Right lobe of liver (tissue), 6 donors: Measurements from ENCODE around the gene PPM1H. TPM values are rescaled to one million over a fixed set of nuclear protein-coding genes. Genes with fewer than 3 reads are reported as not detected.

Experiments
- ATAC-seq, 4 donors: fragments of 200-7000 bp; cut with Tn5 transposase; one replicate each; pipeline ENCODE4 v1.9.1; 2020; ENCODE audit warnings: mild to moderate bottlenecking in 4 of 4, moderate library complexity in 4 of 4
- DNase-seq, 3 donors: peaks; one replicate each; pipeline ENCODE4 v3.0.0-alpha.2; 2020
- H3K27ac ChIP-seq, 3 donors: fragments of 200-600 bp; one replicate each; pipeline ENCODE4 v1.8.0; 2022
- H3K27me3 ChIP-seq, 2 donors: fragments of 200-600 bp; one replicate each; pipeline ENCODE4 v1.8.0; 2022
- H3K36me3 ChIP-seq, 4 donors: fragments of 200-600 bp; sonication (generic) in 1 of 4; one replicate each; pipeline versions ENCODE4 v1.5.1 to v1.8.0; 2017 to 2022; ENCODE audit warnings: control low read depth in 1 of 4
- H3K4me1 ChIP-seq, 4 donors: fragments of 200-600 bp; sonication (generic) in 1 of 4; one replicate each; pipeline versions ENCODE4 v1.5.1 to v1.8.0; 2017 to 2022; ENCODE audit warnings: control low read depth in 1 of 4
- H3K4me3 ChIP-seq, 3 donors: fragments of 200-600 bp; one replicate each; pipeline ENCODE4 v1.8.0; 2022
- H3K9me3 ChIP-seq, 4 donors: fragments of 200-600 bp; sonication (generic) in 1 of 4; one replicate each; pipeline versions ENCODE4 v1.5.1 to v1.8.0; 2017 to 2022; ENCODE audit warnings: control low read depth in 1 of 4
- POLR2A ChIP-seq: fragments of 450-650 bp; IDR thresholded peaks from one replicate; pipeline ENCODE4 v1.6.1; 2017; ENCODE audit warnings: antibody characterized with exemption, mild to moderate bottlenecking
- WGBS: methylation state at CpG from one replicate; pipeline ENCODE4 v1.1.6; 2018; ENCODE audit warnings: low coverage, low lambda C conversion rate; ENCODE audit not compliant: insufficient coverage; ENCODE audit errors: missing lambda C conversion rate; 5-methylcytosine and 5-hydroxymethylcytosine counted together
- intact Hi-C, 2 donors: fragments of 100-400 bp; cut with DNase I; formaldehyde crosslinking; loops; one replicate each; pipeline versions ENCODE4 v1.11.2 to v1.14.1; 2022
- total RNA-seq, 6 experiments: library from RNA; depleted of rRNA in 2 of 6; stranded (reverse); fragments of >200 nt in 2 of 6; fragmentation: NEBNext Ultra II Directional in 3 of 6; extraction: Animal tissue kit (Norgen Biotek cat#: 25700) in 3 of 6; gene quantifications; one replicate each; pipeline versions ENCODE4 v1.1.0 to v1.2.4, GENCODE V29; 2016 to 2023
- TF ChIP-seq, protein P1 (sequence below), 4 donors: fragments of 200-600 bp in 3 of 4; fragments of 450-650 bp in 1 of 4; IDR thresholded peaks; one replicate each; pipeline versions ENCODE4 v1.5.1 to v1.8.0; 2016 to 2022; ENCODE audit warnings: antibody characterized with exemption in 4 of 4, mild to moderate bottlenecking in 2 of 4
- donor health status: DM: no; HTN: yes; CAD: no.
- donor health status: DM: no; HTN: no; CAD: no.
- donor health status: DM: no; HTN: no; CAD: no.
- donor health status: DM: no; HTN: yes; CAD: no.
- donor health status: DM: no; HTN: yes; CAD: no.

Gene PPM1H
- total RNA-seq, 6 experiments from 2014 or later, result 3.8 to 9.2 (median 6.5) TPM

DNA sequence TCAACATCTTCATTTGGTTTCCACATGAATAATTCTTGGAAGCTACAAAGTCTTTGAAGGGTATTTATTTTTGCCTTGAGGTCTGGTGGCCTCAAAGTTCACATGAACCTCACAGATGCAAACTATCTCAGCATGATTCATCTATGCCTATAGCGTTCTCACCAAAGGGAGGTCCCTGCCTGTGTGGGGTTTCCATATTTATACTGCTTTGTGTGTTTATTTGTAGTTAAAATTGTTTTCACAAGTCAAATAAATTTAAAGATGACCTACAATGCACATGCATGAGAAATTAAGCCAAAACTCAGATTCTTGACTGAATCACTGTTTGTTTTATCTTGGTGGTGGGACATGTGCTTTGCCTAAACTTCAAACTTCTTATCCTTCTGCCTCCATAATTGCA lies 176.7 kb downstream of the PPM1H start:
- Histone ChIP-seq H3K4me1 (peaks cover 0 to 31% (median 0%) of the 10 kb centered on the region in 4 donors), H3K9me3 (no peaks in the 10 kb centered on the region), H3K36me3 (no peaks in the 10 kb centered on the region), H3K27ac (no peak overlapping the region), H3K4me3 (no peak overlapping the region), H3K27me3 (no peaks in the 10 kb centered on the region)
- TF ChIP-seq, protein P1, sequence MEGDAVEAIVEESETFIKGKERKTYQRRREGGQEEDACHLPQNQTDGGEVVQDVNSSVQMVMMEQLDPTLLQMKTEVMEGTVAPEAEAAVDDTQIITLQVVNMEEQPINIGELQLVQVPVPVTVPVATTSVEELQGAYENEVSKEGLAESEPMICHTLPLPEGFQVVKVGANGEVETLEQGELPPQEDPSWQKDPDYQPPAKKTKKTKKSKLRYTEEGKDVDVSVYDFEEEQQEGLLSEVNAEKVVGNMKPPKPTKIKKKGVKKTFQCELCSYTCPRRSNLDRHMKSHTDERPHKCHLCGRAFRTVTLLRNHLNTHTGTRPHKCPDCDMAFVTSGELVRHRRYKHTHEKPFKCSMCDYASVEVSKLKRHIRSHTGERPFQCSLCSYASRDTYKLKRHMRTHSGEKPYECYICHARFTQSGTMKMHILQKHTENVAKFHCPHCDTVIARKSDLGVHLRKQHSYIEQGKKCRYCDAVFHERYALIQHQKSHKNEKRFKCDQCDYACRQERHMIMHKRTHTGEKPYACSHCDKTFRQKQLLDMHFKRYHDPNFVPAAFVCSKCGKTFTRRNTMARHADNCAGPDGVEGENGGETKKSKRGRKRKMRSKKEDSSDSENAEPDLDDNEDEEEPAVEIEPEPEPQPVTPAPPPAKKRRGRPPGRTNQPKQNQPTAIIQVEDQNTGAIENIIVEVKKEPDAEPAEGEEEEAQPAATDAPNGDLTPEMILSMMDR (IDR thresholded peaks at IDR 0.05), result no peak
- no peak for TF ChIP-seq POLR2A
- DNase-seq (no peak), ATAC-seq (no peak)
- WGBS, result 73% methylated on average over 1 of the region's 1 CpG
- intact Hi-C loops, result no loop called here

DNA sequence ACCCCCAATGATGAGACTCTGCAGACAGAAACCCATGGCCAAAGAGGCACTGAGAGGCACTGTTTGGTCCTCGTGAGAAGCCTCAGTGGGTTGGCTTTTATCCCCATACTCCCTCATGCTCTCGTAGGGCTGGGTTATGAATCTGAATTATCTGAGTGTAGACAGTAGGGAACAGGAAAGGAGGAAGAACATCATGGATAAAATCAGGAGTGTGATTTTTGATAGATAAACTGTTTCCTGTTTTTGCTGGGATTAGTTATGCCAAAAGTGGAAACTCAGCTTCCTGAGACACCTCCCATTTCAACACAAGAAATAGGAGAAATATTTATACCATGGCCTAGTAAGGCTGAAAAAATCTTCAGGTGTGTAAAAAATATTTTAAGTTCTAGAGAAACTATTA lies 177.9 kb downstream of the PPM1H start:
- Histone ChIP-seq H3K27ac (no peak overlapping the region), H3K4me1 (peaks cover 0 to 22% (median 0%) of the 10 kb centered on the region in 4 donors), H3K4me3 (no peak overlapping the region), H3K27me3 (no peaks in the 10 kb centered on the region), H3K9me3 (no peaks in the 10 kb centered on the region), H3K36me3 (no peaks in the 10 kb centered on the region)
- no peak for ATAC-seq
- TF ChIP-seq, protein P1 (IDR thresholded peaks at IDR 0.05), result no peak
- TF ChIP-seq POLR2A, result no peak
- intact Hi-C loops, result no loop called here
- DNase-seq, result no peak
- 52% methylated on average over 2 of the region's 2 CpGs for WGBS

DNA sequence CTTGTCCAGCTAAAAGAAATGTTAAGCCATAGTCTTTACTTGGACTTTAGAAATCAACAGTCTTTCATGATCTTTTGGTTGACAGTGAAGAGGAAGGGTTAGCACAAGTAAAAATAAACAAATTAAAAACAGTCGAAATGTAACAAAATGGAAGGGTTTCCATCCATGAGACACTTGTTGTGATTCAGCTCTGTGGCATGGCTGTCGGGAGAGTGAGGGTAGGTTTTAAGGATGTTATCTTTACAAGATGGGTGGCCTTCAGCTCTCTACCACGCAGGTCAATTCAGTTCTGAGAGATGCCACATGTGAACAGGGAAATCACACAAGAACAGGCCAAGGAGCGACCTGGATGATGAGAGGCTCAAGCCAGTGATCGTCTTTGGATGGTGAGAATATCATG lies 180.2 kb downstream of the PPM1H start:
- TF ChIP-seq, protein P1 (IDR thresholded peaks at IDR 0.05), result no peak
- TF ChIP-seq POLR2A, result no peak
- Histone ChIP-seq H3K36me3 (no peaks in the 10 kb centered on the region), H3K4me3 (no peak overlapping the region), H3K27me3 (no peaks in the 10 kb centered on the region), H3K4me1 (no peaks in the 10 kb centered on the region), H3K27ac (no peak overlapping the region), H3K9me3 (no peaks in the 10 kb centered on the region)
- intact Hi-C loops, result no loop called here
- WGBS, result 91% methylated on average over 5 of the region's 5 CpGs
- no peak for DNase-seq
- no peak for ATAC-seq

DNA sequence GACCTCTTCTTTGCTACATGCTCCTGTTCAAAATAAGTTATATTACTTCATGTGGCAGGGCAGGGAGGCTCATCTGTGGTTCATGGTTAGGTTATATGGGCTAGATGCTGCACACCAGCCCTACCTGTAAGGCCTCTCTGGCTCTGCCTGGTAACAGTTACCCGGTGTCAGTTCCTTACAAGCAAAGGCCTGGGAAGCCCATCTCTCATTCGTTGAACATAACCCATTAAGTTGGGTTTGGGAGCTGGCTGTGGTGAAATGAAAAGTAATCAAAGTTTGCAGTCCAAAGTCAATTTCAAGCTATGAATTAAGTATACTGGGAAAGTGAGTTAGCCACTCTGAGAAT lies 183.2 kb downstream of the PPM1H start:
- WGBS, result 80% methylated on average over 2 of the region's 2 CpGs
- TF ChIP-seq, protein P1 (IDR thresholded peaks at IDR 0.05), result no peak
- TF ChIP-seq POLR2A, result no peak
- H3K27ac ChIP-seq, result no peak overlapping the region
- no peaks in the 10 kb centered on the region for H3K27me3 ChIP-seq
- no peak for DNase-seq
- no peaks in the 10 kb centered on the region for H3K4me1 ChIP-seq
- H3K36me3 ChIP-seq, result no peaks in the 10 kb centered on the region
- intact Hi-C loops, result no loop called here
- H3K9me3 ChIP-seq, result no peaks in the 10 kb centered on the region
- no peak for ATAC-seq
- H3K4me3 ChIP-seq, result no peak overlapping the region
